Ecto neural progenitor cell (in vitro differentiated cells): Measurements from ENCODE around the gene MRPS33.
A peak's percentile ranks its signal among the peaks of the same experiment; 100 is the strongest.
"Not testable (repeated sequence)": the region's sequence is repeated elsewhere in the genome, so short reads cannot be mapped to it uniquely, and the experiment has no call there.

Experiments used
- DNase-seq: peaks from one replicate; pipeline ENCODE4 v3.0.0-alpha.2; 2018; ENCODE audit warnings: low spot score

Gene MRPS33

GRCh38 chr7:141012044-141012685 is 2.6 kb downstream of the MRPS33 start:
- peak; percentile 63 for DNase-seq

- DNase-seq, result no peak
These were observed 3.3 kb downstream of the MRPS33 start for GRCh38 chr7:141011443-141011842.

GRCh38 chr7:141003172-141004065 is 11.3 kb downstream of the MRPS33 start:
- DNase-seq, result no peak

- DNase-seq, result no peak
These were observed 13.2 kb downstream of the MRPS33 start for GRCh38 chr7:141001546-141001945.

GRCh38 chr7:141001122-141001521 is 13.6 kb downstream of the MRPS33 start:
- DNase-seq, result no peak

GRCh38 chr7:140998715-140999114 is 16.0 kb downstream of the MRPS33 start:
- no peak for DNase-seq

GRCh38 chr7:140992422-140992821 is 22.3 kb downstream of the MRPS33 start:
- DNase-seq, result no peak

GRCh38 chr7:140990193-140990962 is 24.4 kb downstream of the MRPS33 start:
- no peak for DNase-seq

GRCh38 chr7:140989068-140989467 is 25.7 kb downstream of the MRPS33 start:
- no peak for DNase-seq

- DNase-seq, result no peak
These were observed 30.9 kb downstream of the MRPS33 start for GRCh38 chr7:140983802-140984201.

- no peak for DNase-seq
These were observed 32.2 kb downstream of the MRPS33 start for GRCh38 chr7:140982508-140982907.

GRCh38 chr7:140981951-140982350 is 32.8 kb downstream of the MRPS33 start:
- no peak for DNase-seq

- DNase-seq, result no peak
These were observed 37.0 kb downstream of the MRPS33 start for GRCh38 chr7:140977741-140978140.

- no peak for DNase-seq
These were observed 41.6 kb downstream of the MRPS33 start for GRCh38 chr7:140972876-140973829.

- DNase-seq, result no peak
These were observed 42.4 kb downstream of the MRPS33 start for GRCh38 chr7:140972344-140972743.

GRCh38 chr7:140967438-140967837 is 47.3 kb downstream of the MRPS33 start:
- DNase-seq, result no peak

GRCh38 chr7:140966561-140967233 is 48.1 kb downstream of the MRPS33 start:
- DNase-seq, result no peak

GRCh38 chr7:140961117-140961516 is 53.6 kb downstream of the MRPS33 start:
- no peak for DNase-seq

- not testable (repeated sequence) for DNase-seq
These were observed 57.8 kb downstream of the MRPS33 start for GRCh38 chr7:140956997-140957396.
